Activated CD4-positive, alpha-beta T cell treated with anti-CD3 and anti-CD28 coated beads, Interleukin-2, amount 10 ng/mL, durations not matched to agents 7 days and 5 days (primary cell): ENCODE data around the gene CD82. TPM values are rescaled to one million over a fixed set of nuclear protein-coding genes. Genes with fewer than 3 reads are reported as not detected.

Source experiments
- CTCF ChIA-PET: fragments of 350-600 bp; sonication (Branson Sonifier 250); formaldehyde crosslinking; loops from one replicate; lab custom pipeline; 2021; ENCODE audit warnings: antibody characterized with exemption; lab: Charles Lee
- POLR2A ChIA-PET: fragments of 350-600 bp; sonication (Branson Sonifier 250); formaldehyde crosslinking; loops from one replicate; lab custom pipeline; 2021; ENCODE audit warnings: antibody characterized with exemption; lab: Charles Lee
- DNase-seq: peaks from one replicate; pipeline ENCODE4 v3.0.0-alpha.2; 2020
- H3K27ac Mint-ChIP-seq: one replicate; pipeline ENCODE4 v1.8.0; 2021; ENCODE audit warnings: mild to moderate bottlenecking, moderate library complexity, mixed read lengths
- H3K27me3 Mint-ChIP-seq: one replicate; pipeline ENCODE4 v1.8.0; 2021; ENCODE audit warnings: mixed read lengths
- H3K36me3 Mint-ChIP-seq: one replicate; pipeline ENCODE4 v1.8.0; 2021; ENCODE audit warnings: low read depth, mixed read lengths
- H3K4me1 Mint-ChIP-seq: one replicate; pipeline ENCODE4 v1.8.0; 2021; ENCODE audit warnings: mixed read lengths
- H3K4me3 Mint-ChIP-seq: one replicate; pipeline ENCODE4 v1.8.0; 2021; ENCODE audit warnings: mild to moderate bottlenecking, moderate library complexity, mixed read lengths
- H3K9me3 Mint-ChIP-seq: one replicate; pipeline ENCODE4 v1.8.0; 2021; ENCODE audit warnings: mixed read lengths
- total RNA-seq, 2 experiments: library from RNA; stranded (reverse); gene quantifications; one replicate each; pipeline ENCODE4 v1.2.3, GENCODE V29; 2021

CD82 gene
- total RNA-seq, 2 experiments from 2014 or later = 126 to 128 TPM

DNA sequence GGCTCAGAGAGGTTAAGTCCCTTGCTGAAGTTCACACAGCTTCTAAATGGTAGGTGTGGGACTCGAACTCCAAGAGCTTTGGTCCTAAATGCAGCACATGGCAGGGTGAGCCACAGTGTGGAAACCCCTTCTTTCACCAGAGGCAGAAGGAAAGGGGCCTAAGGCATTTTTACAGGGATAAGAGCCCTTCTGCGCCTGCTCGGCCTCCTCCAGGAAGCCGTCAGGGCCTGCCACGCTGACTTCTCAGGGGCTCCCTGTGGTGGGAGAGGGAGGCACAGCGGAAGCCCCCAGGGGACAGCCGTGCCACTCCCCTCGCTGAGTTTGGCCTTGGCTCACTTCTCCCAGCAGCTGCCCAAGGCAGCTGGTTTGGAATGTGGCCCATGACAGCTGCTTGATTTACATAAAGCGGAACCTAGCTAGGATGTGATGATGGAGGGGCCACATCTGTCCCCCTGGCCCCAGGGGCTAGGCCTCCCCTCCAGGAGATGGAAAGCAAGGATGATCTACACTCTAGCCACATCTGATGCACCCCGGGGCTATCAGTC is 35.4 kb downstream of the CD82 start:
- H3K36me3 Mint-ChIP-seq = peaks cover 34% of the 10 kb centered on the region
- H3K27ac Mint-ChIP-seq = no peak overlapping the region
- DNase-seq = no peak
- no peak overlapping the region for H3K4me3 Mint-ChIP-seq
- no peaks in the 10 kb centered on the region for H3K27me3 Mint-ChIP-seq
- POLR2A ChIA-PET = no interaction called here
- H3K4me1 Mint-ChIP-seq = peaks cover 38% of the 10 kb centered on the region
- H3K9me3 Mint-ChIP-seq = no peaks in the 10 kb centered on the region
- CTCF ChIA-PET = interaction anchor here (1.0 to 1.4 kb wide), 3 partner anchors 11 to 40 kb away, joined by 3 to 5 read pairs (median 3); no protein-coding TSS in a partner anchor

DNA sequence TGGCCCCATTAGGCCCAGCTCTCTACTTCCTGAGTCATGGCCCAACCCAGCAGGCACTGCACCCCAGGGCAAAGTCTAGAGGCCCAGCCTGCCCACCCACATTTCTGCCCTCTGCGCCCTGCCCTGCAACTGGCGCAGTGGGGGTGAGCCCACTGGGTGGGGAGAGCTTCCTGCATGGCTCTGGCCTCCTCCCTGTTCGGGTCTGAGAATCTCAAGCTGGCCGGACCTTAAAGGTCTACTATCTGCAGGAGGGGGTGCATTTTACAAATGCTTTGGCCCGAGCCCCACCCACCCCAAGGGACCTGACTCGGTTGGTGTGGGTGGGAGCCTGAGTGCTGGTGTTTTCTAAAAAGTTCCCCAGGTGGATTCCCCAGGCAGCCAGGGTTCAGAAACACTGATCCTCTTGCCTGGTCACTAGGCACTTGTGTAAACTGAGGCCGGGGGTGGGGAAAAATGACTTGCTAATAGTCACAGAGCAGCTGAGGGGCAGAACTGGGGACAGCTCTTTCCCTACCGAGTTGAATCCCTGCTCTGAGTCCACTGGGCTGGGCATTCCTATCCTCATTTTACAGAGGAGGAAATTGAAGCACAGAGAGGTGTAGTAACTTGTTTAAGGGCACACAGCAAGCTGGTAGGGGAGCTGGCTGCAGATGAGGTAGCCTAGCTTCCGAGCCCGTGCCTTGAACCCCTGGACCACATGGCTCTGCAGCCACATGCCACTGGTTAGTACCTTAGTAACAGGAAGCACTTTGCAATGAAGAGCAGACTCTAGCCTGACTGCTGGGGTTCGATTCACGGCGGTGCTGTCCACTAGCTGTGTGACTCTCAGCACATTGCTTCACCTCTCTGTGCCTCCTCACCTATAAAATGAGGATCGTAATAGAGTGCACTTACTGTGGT is 36.3 kb downstream of the CD82 start:
- H3K36me3 Mint-ChIP-seq = peaks cover 42% of the 10 kb centered on the region
- H3K27me3 Mint-ChIP-seq = no peaks in the 10 kb centered on the region
- no peak overlapping the region for H3K4me3 Mint-ChIP-seq
- H3K9me3 Mint-ChIP-seq = no peaks in the 10 kb centered on the region
- POLR2A ChIA-PET = no interaction called here
- no peak for DNase-seq
- peak overlapping the region; percentile 31 for H3K27ac Mint-ChIP-seq
- H3K4me1 Mint-ChIP-seq = peaks cover 33% of the 10 kb centered on the region
- CTCF ChIA-PET = interaction anchor here (1.0 to 1.3 kb wide), 2 partner anchors 10 to 41 kb away, joined by 3 to 4 read pairs; no protein-coding TSS in a partner anchor

DNA sequence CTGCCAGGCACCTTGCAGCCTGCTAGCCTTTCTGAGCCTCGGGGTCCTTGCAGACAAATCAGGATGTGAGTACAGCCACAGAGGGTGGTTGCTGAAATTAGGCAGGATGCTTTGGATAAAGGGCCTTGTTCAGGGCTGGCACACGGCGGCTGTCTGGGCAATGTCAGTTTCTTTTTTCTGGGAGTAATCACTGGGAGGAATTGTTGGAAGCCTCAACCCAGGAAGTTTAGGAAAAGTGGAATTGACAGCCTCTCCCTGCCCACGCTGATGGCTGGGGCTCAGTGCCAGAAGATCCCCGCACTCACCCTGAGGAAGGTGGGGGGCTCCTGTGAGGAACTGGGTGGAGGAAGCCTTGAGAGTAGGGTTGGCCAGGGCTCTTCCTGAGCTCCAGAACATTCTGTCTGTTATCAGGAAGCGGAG is 37.4 kb downstream of the CD82 start:
- no peaks in the 10 kb centered on the region for H3K27me3 Mint-ChIP-seq
- H3K4me3 Mint-ChIP-seq = no peak overlapping the region
- ChIA-PET POLR2A (no interaction called here), CTCF (interaction anchor here (0.6 to 2.4 kb wide), 4 partner anchors 9 to 768 kb away, joined by 3 to 14 read pairs (median 4); no protein-coding TSS in a partner anchor)
- H3K36me3 Mint-ChIP-seq = peaks cover 52% of the 10 kb centered on the region
- H3K4me1 Mint-ChIP-seq = peaks cover 32% of the 10 kb centered on the region
- no peaks in the 10 kb centered on the region for H3K9me3 Mint-ChIP-seq
- no peak for DNase-seq
- H3K27ac Mint-ChIP-seq = no peak overlapping the region

DNA sequence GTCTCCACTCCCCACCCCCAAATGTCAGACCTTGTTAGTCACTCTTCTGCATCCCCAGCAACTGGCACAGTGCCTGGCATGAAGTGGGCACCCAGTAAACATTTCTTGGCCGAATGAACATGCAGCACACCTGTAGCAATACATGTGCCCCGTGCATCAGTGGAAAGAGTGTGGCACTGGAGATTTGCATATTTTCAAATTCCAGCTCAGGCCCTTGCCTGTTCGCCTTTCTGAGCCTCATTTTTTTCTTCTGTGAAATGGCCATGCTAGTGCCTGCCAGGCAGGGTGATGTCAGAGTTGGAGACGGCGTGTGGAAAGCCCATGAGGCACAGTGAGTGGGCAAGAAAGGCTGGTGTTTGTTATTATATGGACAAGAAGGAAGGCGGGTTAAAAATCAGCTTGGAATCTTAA is 38.7 kb downstream of the CD82 start:
- no peaks in the 10 kb centered on the region for H3K9me3 Mint-ChIP-seq
- H3K4me3 Mint-ChIP-seq = no peak overlapping the region
- peaks cover 39% of the 10 kb centered on the region for H3K4me1 Mint-ChIP-seq
- peaks cover 57% of the 10 kb centered on the region for H3K36me3 Mint-ChIP-seq
- POLR2A ChIA-PET = no interaction called here
- no peak for DNase-seq
- H3K27me3 Mint-ChIP-seq = no peaks in the 10 kb centered on the region
- CTCF ChIA-PET = interaction anchor here (2.4 kb wide), 1 partner anchor 13 kb away, joined by 14 read pairs; no protein-coding TSS in a partner anchor
- H3K27ac Mint-ChIP-seq = peak overlapping the region; percentile 58

DNA sequence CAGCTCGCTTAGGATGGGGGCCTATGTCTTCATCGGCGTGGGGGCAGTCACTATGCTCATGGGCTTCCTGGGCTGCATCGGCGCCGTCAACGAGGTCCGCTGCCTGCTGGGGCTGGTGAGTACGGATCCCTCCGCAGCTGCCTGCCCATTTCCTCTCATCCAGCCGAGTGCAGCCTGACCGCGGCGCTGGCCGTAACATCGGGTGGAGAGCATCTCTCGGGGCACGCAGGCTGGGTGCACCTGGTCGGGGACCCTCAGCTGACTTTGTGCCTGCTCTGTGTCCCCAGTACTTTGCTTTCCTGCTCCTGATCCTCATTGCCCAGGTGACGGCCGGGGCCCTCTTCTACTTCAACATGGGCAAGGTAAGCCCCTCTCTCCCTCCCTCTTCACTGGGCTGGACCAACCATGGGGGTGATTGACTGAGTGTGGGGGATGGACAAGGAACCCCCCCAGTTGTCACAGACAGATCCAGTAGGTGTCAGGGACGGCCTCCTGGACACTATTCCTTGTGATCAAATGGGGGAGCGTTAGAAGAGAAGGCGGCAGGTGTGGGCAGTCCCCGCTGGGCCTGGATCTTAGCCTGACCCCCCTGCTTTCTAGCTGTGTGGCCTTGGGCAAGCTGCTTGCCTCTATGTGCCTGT is 39.7 kb downstream of the CD82 start:
- H3K27ac Mint-ChIP-seq = no peak overlapping the region
- no peaks in the 10 kb centered on the region for H3K9me3 Mint-ChIP-seq
- H3K4me1 Mint-ChIP-seq = peaks cover 44% of the 10 kb centered on the region
- CTCF ChIA-PET = interaction anchor here (2.4 kb wide), 1 partner anchor 12 kb away, joined by 14 read pairs; no protein-coding TSS in a partner anchor
- H3K36me3 Mint-ChIP-seq = peaks cover 62% of the 10 kb centered on the region
- POLR2A ChIA-PET = no interaction called here
- no peak for DNase-seq
- no peak overlapping the region for H3K4me3 Mint-ChIP-seq
- no peaks in the 10 kb centered on the region for H3K27me3 Mint-ChIP-seq

DNA sequence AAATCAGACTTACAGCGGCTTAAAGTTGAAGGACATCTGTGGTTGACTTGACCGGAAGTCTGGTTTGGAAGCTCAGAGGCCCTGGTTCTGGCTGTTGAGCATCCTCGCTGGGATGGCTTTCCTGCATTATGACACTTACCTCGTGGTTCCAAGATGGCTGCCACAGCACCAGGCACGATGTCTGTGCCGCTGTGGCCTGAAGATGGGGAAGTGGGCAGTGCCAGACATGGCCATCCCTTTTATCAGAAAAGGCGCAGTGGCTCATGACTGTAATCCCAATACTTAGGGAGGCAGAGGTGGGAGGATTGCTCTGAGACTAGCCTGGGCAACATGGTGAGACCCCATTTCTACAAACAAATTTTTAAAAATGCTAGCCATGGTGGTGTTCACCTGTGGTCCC is 40.5 kb downstream of the CD82 start:
- Mint-ChIP-seq H3K27ac (no peak overlapping the region), H3K4me3 (no peak overlapping the region), H3K4me1 (peaks cover 47% of the 10 kb centered on the region), H3K9me3 (no peaks in the 10 kb centered on the region), H3K27me3 (no peaks in the 10 kb centered on the region), H3K36me3 (peaks cover 61% of the 10 kb centered on the region)
- ChIA-PET CTCF (no interaction called here), POLR2A (no interaction called here)
- no peak for DNase-seq

DNA sequence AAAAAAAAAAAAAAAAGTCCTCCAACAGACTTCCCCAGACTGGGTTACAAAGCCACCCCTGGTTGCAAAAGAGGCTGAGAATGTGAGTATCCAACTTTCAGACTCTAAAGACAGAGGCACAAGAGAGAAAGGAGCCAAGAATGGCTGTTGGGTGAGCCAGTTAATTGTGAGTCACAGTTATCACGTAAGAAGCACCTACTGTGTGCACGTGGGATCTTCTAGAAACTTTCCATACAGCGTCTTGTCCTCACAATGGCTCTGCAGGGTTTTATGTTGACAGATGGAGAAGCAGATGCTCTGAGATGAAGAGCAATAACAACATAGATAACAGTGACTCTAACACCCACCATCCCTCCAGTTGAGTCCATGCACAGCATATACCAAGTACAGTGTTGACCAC is 41.0 kb downstream of the CD82 start:
- H3K36me3 Mint-ChIP-seq = peaks cover 61% of the 10 kb centered on the region
- H3K4me1 Mint-ChIP-seq = peaks cover 49% of the 10 kb centered on the region
- CTCF ChIA-PET = interaction anchor here (1.3 kb wide), 1 partner anchor 9 kb away, joined by 5 read pairs; no protein-coding TSS in a partner anchor
- H3K9me3 Mint-ChIP-seq = no peaks in the 10 kb centered on the region
- H3K4me3 Mint-ChIP-seq = no peak overlapping the region
- H3K27ac Mint-ChIP-seq = no peak overlapping the region
- H3K27me3 Mint-ChIP-seq = no peaks in the 10 kb centered on the region
- DNase-seq = no peak
- POLR2A ChIA-PET = no interaction called here

DNA sequence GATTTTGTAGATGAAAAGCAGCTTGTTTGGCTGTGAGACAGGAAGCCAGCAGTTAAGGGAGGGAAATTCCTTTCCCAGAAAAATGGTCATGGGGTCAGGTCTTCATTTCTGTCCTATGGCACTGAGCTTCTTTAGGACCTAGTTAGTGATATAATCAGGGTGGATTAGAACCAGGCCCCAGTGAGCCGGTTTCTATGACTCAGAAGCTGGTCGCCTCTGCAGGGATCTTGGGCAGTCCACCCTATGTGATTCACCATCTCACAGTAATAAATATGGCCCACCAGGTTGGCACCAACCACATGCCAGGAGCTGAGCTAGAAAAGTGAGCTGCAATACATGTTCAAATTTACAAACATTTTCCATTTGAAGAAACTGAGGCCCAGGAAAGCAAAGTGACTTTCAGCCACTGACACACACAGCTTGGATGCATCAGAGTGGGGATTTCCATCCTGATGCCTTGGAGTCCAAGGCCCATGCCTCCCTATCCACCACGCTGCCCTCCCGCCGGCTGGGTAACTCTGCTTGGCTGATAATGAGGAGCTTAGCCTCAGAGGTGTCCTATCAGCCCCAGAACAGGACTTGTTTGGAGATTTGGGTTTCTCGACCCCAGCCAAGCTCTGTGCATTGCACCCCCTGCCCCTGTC is 42.0 kb downstream of the CD82 start:
- Mint-ChIP-seq H3K27me3 (no peaks in the 10 kb centered on the region), H3K27ac (peak overlapping the region; percentile 90), H3K4me3 (no peak overlapping the region), H3K36me3 (peaks cover 64% of the 10 kb centered on the region), H3K4me1 (peaks cover 58% of the 10 kb centered on the region), H3K9me3 (no peaks in the 10 kb centered on the region)
- POLR2A ChIA-PET = no interaction called here
- CTCF ChIA-PET = interaction anchor here (1.3 kb wide), 2 partner anchors 10 to 42 kb away, joined by 3 to 5 read pairs; partner anchors contain the start of gene CD82
- no peak for DNase-seq

DNA sequence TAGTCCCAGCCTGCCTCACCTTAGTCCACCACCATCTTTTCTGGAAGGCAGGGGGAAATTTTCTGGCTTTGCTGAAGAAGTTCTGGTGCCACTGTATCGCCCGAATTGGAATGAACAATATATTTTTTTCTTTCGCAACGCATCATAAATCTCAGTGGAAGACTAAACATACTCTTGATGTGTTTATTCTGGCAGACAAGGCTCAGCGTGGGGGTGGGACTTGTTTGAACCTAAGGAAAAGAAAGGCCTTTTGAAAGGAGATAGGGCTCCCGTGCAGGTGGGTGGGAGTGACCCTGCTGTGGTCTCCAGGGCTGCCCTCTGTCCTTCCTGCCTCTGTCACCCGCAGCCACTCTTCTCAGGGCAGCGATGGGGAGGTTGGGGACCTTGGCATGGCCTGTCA is 42.5 kb downstream of the CD82 start:
- peaks cover 63% of the 10 kb centered on the region for H3K4me1 Mint-ChIP-seq
- CTCF ChIA-PET = interaction anchor here (1.3 kb wide), 2 partner anchors 11 to 42 kb away, joined by 3 to 5 read pairs; partner anchors contain the start of gene CD82

DNA sequence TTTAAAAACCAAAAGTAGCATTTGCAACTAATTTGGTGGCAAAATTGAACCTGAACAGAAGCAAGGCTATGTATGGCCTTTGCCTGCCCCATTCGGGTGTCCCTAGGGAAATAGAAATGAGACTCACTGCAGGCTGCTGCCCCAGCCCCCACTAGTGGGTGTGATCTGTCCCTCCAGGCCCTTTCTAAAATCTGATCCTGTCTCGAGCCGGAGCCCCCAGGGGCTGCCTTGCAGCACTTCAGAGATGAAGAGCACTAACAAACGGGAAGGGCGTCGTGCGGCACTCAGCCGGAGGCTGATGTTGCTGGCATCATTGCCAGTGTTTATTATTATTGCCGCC is 43.2 kb downstream of the CD82 start:
- POLR2A ChIA-PET = no interaction called here
- Mint-ChIP-seq H3K9me3 (no peaks in the 10 kb centered on the region), H3K4me1 (peaks cover 69% of the 10 kb centered on the region), H3K4me3 (no peak overlapping the region), H3K36me3 (peaks cover 63% of the 10 kb centered on the region), H3K27me3 (no peaks in the 10 kb centered on the region), H3K27ac (peak overlapping the region; percentile 90)
- CTCF ChIA-PET = interaction anchor here (1.4 kb wide), 1 partner anchor 31 kb away, joined by 4 read pairs; no protein-coding TSS in a partner anchor
- DNase-seq = no peak

More for the DNA sequence above, 42.5 kb downstream of the CD82 start:
- POLR2A ChIA-PET = no interaction called here
- H3K36me3 Mint-ChIP-seq = peaks cover 64% of the 10 kb centered on the region
- no peaks in the 10 kb centered on the region for H3K27me3 Mint-ChIP-seq
- DNase-seq = no peak
- no peaks in the 10 kb centered on the region for H3K9me3 Mint-ChIP-seq
- H3K4me3 Mint-ChIP-seq = no peak overlapping the region
- peak overlapping the region; percentile 90 for H3K27ac Mint-ChIP-seq

DNA sequence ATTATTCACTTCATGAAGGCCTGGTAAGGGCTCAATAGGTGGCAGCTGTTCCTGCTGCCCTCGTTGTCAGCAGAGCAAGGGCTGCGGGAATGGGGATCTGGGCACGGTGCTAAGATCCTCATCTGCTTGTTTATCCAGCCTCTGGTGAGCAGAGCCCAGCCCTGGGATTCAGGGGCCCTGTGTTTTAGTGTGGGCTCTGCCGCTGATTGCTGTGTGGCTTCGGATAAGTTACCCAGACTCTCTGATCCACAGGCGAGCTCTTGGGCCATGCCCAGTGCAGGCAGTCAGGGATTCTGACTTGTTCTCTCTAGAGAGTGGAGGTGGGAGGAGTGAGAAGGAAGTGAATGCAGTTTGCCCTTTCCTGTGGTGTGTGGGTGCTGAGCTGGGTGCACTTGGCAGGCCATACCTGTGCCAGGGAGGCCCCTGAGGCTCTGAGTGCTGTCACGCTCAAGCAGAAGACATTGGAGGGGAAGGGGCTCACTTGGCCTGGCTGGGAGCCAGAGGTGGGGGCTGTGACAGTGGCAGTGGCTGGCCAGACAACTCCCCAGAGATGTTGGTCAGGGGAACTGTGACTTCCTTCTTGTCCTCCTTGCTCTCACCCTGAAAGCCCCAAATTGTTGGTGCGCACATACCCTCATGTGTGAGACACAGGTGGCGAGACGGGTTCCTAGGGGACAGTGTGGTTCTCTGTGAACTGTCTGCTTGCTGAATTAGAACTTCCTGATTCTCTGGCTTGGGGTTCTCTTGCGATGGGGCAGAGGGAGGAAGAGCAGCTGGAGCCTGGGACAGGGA is 43.7 kb downstream of the CD82 start:
- ChIA-PET CTCF (interaction anchor here (1.1 to 1.4 kb wide), 2 partner anchors 31 to 52 kb away, joined by 3 to 4 read pairs; no protein-coding TSS in a partner anchor), POLR2A (no interaction called here)
- peaks cover 58% of the 10 kb centered on the region for H3K36me3 Mint-ChIP-seq
- H3K27ac Mint-ChIP-seq = peak overlapping the region; percentile 90
- H3K27me3 Mint-ChIP-seq = no peaks in the 10 kb centered on the region
- no peaks in the 10 kb centered on the region for H3K9me3 Mint-ChIP-seq
- peak overlapping the region; percentile 35 for H3K4me3 Mint-ChIP-seq
- H3K4me1 Mint-ChIP-seq = peaks cover 75% of the 10 kb centered on the region
- peak; percentile 44 for DNase-seq
